Astrocyte (in vitro differentiated cells and primary cell): Measurements from ENCODE around the gene MED12L. TPM values are rescaled to one million over a fixed set of nuclear protein-coding genes. Genes with fewer than 3 reads are reported as not detected.
A peak's percentile ranks its signal among the peaks of the same experiment; 100 is the strongest.

Experiments
- DNase-seq: peaks from one replicate; pipeline ENCODE4 v3.0.0-alpha.2; 2010; ENCODE audit warnings: low read depth
- FAIRE-seq: peaks from 2 replicates; lab custom pipeline; 2011; peaks lifted over from hg19 to GRCh38; lab: Jason Lieb, UNC
- H2AFZ ChIP-seq: 2 replicates; pipeline ENCODE4 v1.6.0; 2012; ENCODE audit warnings: low read depth, low read length, inconsistent platforms
- H3K27ac ChIP-seq: 2 replicates; pipeline ENCODE4 v1.5.1; 2011; ENCODE audit warnings: low read depth, low read length, inconsistent platforms
- H3K27me3 ChIP-seq: 2 replicates; pipeline ENCODE4 v1.6.0; 2011; ENCODE audit warnings: low read length, inconsistent platforms; ENCODE audit not compliant: insufficient read depth
- H3K36me3 ChIP-seq: 2 replicates; pipeline ENCODE4 v1.5.1; 2011; ENCODE audit warnings: low read length, inconsistent platforms; ENCODE audit not compliant: insufficient read depth
- H3K4me1 ChIP-seq: 2 replicates; pipeline ENCODE4 v1.5.1; 2011; ENCODE audit warnings: low read length, inconsistent platforms; ENCODE audit not compliant: insufficient read depth
- H3K4me2 ChIP-seq: 2 replicates; pipeline ENCODE4 v1.6.0; 2012; ENCODE audit warnings: low read length, inconsistent platforms
- H3K4me3 ChIP-seq: 2 replicates; pipeline ENCODE4 v1.5.1; 2011; ENCODE audit warnings: low read depth, mild to moderate bottlenecking, low read length, inconsistent platforms; ENCODE audit not compliant: insufficient read depth
- H3K79me2 ChIP-seq: 2 replicates; pipeline ENCODE4 v1.6.0; 2012; ENCODE audit warnings: mild to moderate bottlenecking, low read length, inconsistent platforms; ENCODE audit not compliant: insufficient read depth
- H3K9ac ChIP-seq: 2 replicates; pipeline ENCODE4 v1.6.0; 2012; ENCODE audit warnings: mild to moderate bottlenecking, low read length, inconsistent platforms
- H3K9me3 ChIP-seq: 2 replicates; pipeline ENCODE4 v1.5.1; 2012; ENCODE audit warnings: low read depth, mild to moderate bottlenecking, low read length, inconsistent platforms; ENCODE audit not compliant: insufficient read depth
- H4K20me1 ChIP-seq: 2 replicates; pipeline ENCODE4 v1.6.0; 2012; ENCODE audit warnings: low read length, inconsistent platforms; ENCODE audit not compliant: insufficient read depth
- H3K27ac Mint-ChIP-seq: one replicate; pipeline ENCODE4 v1.8.0; 2021; ENCODE audit warnings: mild to moderate bottlenecking, mixed read lengths; ENCODE audit not compliant: unreplicated experiment
- H3K27me3 Mint-ChIP-seq: one replicate; pipeline ENCODE4 v1.8.0; 2021; ENCODE audit warnings: low read depth, mixed read lengths; ENCODE audit not compliant: unreplicated experiment
- H3K36me3 Mint-ChIP-seq: one replicate; pipeline ENCODE4 v1.8.0; 2021; ENCODE audit warnings: low read depth, mixed read lengths; ENCODE audit not compliant: unreplicated experiment
- H3K4me1 Mint-ChIP-seq: one replicate; pipeline ENCODE4 v1.8.0; 2021; ENCODE audit warnings: low read depth, mixed read lengths; ENCODE audit not compliant: unreplicated experiment
- H3K4me3 Mint-ChIP-seq: one replicate; pipeline ENCODE4 v1.8.0; 2021; ENCODE audit warnings: mild to moderate bottlenecking, moderate library complexity, mixed read lengths; ENCODE audit not compliant: unreplicated experiment
- H3K9me3 Mint-ChIP-seq: one replicate; pipeline ENCODE4 v1.8.0; 2021; ENCODE audit warnings: mild to moderate bottlenecking, mixed read lengths; ENCODE audit not compliant: unreplicated experiment
- CTCF ChIP-seq: IDR thresholded peaks from 2 replicates; pipeline ENCODE4 v1.5.1; 2011; ENCODE audit warnings: low read depth, mild to moderate bottlenecking, inconsistent platforms, low read length, moderate library complexity; ENCODE audit not compliant: insufficient read depth
- EZH2 ChIP-seq: IDR thresholded peaks from 2 replicates; pipeline ENCODE4 v1.6.1; 2012; ENCODE audit warnings: mild to moderate bottlenecking, low read length, inconsistent platforms; ENCODE audit not compliant: insufficient read depth
- total RNA-seq: library from RNA; stranded (reverse); gene quantifications from 2 replicates; pipeline ENCODE4 v1.2.1, GENCODE V29; 2021

MED12L gene
- total RNA-seq, 1 donor from 2014 or later = 8.2 TPM

GRCh38 chr3:151082880-151083838 is 2.3 kb upstream of the MED12L start:
- Histone ChIP-seq H3K36me3 (no peaks in the 10 kb centered on the region), H3K79me2 (no peaks in the 10 kb centered on the region), H3K9ac (no peak overlapping the region), H3K4me1 (peaks cover 6% of the 10 kb centered on the region), H3K27me3 (peaks cover 24% of the 10 kb centered on the region), H3K27ac (no peak overlapping the region), H3K4me2 (no peak overlapping the region), H3K4me3 (no peak overlapping the region), H4K20me1 (no peaks in the 10 kb centered on the region), H2AFZ (no peak overlapping the region), H3K9me3 (no peaks in the 10 kb centered on the region)
- peaks cover 1% of the 10 kb centered on the region for H3K4me1 Mint-ChIP-seq
- H3K36me3 Mint-ChIP-seq = no peaks in the 10 kb centered on the region
- no peak overlapping the region for H3K27ac Mint-ChIP-seq
- H3K4me3 Mint-ChIP-seq = no peak overlapping the region
- FAIRE-seq = no peak
- no peaks in the 10 kb centered on the region for H3K9me3 Mint-ChIP-seq
- TF ChIP-seq EZH2 = no peak
- TF ChIP-seq CTCF = no peak
- peaks cover 23% of the 10 kb centered on the region for H3K27me3 Mint-ChIP-seq
- no peak for DNase-seq

- H3K4me1 ChIP-seq = peaks cover 6% of the 10 kb centered on the region
- H3K27me3 ChIP-seq = peaks cover 19% of the 10 kb centered on the region
- H3K4me2 ChIP-seq = peak overlapping the region; percentile 87
- peak overlapping the region; percentile 61 for H3K4me3 ChIP-seq
- H3K9ac ChIP-seq = no peak overlapping the region
- FAIRE-seq = no peak
- Mint-ChIP-seq H3K9me3 (no peaks in the 10 kb centered on the region), H3K27me3 (peaks cover 20% of the 10 kb centered on the region), H3K4me3 (peak overlapping the region; percentile 79), H3K4me1 (peaks cover 1% of the 10 kb centered on the region), H3K36me3 (no peaks in the 10 kb centered on the region), H3K27ac (no peak overlapping the region)
- no peaks in the 10 kb centered on the region for H3K36me3 ChIP-seq
- peaks cover 2% of the 10 kb centered on the region for H3K79me2 ChIP-seq
- H3K9me3 ChIP-seq = no peaks in the 10 kb centered on the region
- no peak overlapping the region for H3K27ac ChIP-seq
- no peak for TF ChIP-seq EZH2
- no peak for TF ChIP-seq CTCF
- no peaks in the 10 kb centered on the region for H4K20me1 ChIP-seq
- no peak for DNase-seq
- H2AFZ ChIP-seq = peak overlapping the region; percentile 90
Observed at GRCh38 chr3:151084893-151085226, 604 bp upstream of the MED12L start.
